GM20431 (cell line): Measurements from ENCODE around the gene SLC18A3.

ENCODE experiments used
- in situ Hi-C: fragments of 300-500 bp; cut with MseI, MboI; formaldehyde crosslinking; loops from one replicate; pipeline ENCODE4 v1.15.0; 2020; ENCODE audit warnings: low sequenced_read_pairs; ENCODE audit not compliant: unreplicated experiment

The SLC18A3 gene

DNA sequence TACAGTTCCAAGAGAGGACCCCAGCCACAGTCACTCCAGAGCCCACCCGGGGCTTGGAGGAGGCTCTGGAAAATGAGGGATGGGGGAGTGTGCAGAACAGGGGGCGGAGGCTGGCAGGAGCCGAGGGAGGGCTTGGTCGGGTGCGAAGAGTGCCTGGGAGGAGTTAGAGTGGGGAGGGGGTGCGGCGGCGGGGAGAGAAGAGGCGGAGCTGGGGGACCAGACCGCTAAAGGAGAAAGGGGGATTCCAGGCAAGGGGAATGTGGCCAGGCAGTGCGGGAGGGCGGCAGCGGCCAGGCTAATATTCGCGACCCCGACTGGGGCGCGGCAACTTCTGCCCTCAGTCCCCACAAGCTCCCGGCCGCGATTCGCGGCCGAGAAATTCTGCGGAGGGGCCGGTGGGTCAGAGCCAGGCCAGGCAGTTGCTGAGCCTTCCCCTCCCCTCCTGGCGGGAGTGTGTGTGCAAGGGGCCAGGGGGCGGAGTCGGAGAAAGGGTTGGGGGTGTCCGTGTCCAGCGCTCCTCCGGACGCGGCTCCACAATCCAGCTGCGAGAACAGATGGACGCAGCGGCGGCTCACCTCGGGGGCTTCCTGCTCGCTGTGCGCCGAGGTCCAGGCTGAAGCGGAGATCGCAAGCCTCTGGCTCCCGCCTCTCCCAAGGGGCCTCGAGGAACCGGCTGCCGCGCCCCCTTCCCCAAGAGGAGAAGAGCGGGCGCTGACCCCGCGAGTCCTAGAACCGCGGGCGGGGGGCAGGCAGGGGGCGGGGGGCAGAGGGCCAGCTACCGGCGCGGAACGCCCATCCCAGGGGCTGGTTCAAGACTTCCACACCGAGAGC lies 612 bp upstream of the SLC18A3 start:
- in situ Hi-C loops = no loop called here

DNA sequence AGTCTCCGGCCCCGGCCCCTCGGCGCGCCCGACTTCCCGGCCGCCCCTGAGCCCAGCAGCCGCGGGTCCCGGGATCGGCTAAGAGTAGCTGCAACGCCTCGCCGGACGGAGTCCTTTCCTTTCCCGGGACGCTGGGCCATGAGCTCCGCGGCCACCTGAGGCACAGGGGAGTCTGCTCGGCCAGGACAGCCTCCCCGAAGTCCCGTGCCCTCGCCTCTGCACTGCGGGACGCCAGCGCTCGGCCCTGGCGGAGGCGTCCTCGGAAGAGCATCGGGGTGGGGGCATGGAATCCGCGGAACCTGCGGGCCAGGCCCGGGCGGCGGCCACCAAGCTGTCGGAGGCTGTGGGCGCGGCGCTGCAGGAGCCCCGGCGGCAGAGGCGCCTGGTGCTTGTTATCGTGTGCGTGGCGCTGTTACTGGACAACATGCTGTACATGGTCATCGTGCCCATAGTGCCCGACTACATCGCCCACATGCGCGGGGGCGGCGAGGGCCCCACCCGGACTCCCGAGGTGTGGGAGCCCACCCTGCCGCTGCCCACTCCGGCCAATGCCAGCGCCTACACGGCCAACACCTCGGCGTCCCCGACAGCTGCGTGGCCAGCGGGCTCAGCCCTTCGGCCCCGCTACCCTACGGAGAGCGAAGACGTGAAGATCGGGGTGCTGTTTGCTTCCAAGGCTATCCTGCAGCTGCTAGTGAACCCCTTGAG lies 502 bp downstream of the SLC18A3 start:
- in situ Hi-C loops = no loop called here

DNA sequence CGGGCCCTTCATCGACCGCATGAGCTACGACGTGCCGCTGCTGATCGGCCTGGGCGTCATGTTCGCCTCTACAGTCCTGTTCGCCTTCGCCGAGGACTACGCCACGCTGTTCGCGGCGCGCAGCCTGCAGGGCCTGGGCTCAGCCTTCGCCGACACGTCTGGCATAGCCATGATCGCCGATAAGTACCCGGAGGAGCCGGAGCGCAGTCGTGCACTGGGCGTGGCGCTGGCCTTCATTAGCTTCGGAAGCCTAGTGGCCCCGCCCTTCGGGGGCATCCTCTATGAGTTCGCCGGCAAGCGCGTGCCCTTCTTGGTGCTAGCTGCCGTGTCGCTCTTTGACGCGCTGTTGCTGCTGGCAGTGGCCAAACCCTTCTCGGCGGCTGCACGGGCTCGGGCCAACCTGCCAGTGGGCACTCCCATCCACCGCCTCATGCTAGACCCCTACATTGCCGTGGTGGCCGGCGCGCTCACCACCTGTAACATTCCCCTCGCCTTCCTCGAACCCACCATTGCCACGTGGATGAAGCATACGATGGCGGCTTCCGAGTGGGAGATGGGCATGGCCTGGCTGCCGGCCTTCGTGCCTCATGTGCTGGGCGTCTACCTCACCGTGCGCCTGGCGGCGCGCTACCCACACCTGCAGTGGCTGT lies 1.2 kb downstream of the SLC18A3 start:
- in situ Hi-C loops = no loop called here

DNA sequence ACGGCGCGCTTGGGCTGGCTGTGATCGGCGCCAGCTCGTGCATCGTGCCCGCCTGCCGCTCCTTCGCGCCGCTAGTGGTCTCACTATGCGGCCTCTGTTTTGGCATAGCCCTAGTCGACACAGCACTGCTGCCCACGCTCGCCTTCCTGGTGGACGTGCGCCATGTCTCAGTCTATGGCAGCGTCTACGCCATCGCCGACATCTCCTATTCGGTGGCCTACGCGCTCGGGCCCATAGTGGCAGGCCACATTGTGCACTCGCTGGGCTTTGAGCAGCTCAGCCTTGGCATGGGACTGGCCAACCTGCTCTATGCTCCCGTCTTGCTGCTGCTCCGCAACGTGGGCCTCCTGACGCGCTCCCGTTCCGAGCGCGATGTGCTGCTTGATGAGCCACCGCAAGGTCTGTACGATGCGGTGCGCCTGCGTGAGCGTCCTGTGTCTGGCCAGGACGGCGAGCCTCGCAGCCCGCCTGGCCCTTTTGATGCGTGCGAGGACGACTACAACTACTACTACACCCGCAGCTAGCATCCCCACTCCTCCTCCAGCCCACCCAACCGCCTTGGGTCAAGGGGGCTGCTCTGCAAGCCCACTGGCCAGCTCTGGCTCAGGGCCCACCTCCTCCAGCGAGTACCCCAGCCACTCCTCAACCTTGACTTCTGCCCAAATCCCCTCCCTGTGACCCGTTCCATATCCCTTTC lies 1.9 kb downstream of the SLC18A3 start:
- in situ Hi-C loops = no loop called here

DNA sequence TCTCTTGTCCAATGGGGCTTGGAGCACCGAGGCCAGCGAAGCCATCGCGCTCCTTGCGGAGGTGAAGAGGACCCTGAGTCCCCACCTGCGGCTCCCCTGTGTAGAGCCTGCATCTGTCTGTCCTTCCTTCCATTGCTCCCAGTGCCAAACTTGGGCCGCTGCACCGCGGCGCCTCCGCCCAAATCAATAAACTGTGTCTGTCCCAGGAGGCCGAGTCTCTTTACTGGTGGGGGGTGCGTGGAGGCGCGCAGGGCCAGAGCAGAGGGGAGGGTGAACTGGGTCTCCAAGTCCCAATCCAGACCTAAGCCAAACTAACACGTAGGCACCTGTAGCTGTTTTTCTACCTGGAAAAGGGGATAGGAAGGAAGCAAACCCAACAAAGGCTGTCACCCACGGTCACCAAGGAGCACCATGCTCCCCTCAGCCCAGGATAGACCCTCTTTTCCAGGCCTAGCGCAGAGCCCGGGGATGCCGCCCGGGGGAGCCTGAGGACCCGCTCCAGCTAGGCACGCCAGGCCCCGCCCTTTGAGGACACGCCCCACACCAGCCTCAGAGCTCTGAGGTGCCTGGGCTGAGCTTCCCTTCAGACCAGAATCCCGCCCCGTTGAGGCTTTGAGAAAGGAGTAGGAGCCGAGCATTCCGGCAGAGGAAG lies 2.5 kb downstream of the SLC18A3 start:
- in situ Hi-C loops = no loop called here

DNA sequence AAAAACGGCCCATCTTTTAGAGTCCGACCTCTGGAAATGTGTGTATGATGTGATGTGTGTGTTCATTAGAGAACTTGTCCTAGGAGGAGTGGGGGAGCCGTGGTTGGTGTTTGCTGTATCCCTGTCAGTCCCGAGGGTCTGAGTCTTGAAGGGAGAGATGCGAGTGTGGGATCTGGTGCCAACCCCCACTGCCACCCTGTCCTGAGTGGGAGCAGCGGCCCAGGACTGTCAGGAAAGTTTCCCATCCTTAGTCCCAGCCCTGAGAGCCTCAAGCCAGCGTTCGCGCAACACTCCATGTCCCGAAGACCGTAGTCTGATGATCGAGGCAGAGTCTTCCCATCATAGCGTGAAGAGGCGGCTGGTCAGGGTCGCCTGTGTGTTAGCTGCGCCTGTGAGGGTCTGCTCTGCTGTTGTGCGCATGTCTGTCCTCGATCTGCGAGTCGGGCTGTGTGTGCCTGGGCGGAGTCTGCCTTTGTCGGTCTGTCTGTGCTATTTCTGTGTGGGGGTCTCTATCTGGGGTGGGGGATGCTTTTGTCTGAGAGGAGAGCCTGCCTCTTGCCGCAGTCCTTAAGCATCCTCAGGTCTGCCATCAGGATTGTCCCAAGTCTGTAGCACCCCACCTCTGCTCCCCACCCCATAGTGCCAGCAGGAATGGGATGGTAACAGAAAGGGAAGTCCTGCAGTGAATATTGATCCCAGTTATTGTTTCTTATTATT lies 3.2 kb downstream of the SLC18A3 start:
- in situ Hi-C loops = no loop called here

DNA sequence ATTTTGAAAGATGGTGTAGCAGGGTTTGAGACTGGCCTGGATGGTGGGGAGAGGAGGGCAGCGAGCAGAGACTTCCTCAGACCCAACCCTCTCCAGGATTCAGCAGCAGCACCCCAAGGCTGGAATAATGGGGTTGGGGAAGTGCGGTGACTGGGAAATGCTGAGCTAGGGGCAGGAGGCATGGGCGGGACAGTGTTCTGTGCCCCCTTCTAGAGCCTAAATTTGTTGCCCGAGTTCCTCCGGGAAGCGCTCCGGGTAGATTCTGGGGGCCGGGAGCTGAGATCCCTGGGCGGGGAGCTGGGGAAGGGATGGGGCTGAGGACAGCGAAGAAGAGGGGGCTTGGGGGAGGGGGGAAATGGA lies 3.8 kb downstream of the SLC18A3 start, which contains the start of gene CHAT:
TSS of gene CHAT (plus strand) at position 156 of the 360 bp plus-strand sequence. CDS start at position 309, 153 bp downstream.
- in situ Hi-C loops = no loop called here

DNA sequence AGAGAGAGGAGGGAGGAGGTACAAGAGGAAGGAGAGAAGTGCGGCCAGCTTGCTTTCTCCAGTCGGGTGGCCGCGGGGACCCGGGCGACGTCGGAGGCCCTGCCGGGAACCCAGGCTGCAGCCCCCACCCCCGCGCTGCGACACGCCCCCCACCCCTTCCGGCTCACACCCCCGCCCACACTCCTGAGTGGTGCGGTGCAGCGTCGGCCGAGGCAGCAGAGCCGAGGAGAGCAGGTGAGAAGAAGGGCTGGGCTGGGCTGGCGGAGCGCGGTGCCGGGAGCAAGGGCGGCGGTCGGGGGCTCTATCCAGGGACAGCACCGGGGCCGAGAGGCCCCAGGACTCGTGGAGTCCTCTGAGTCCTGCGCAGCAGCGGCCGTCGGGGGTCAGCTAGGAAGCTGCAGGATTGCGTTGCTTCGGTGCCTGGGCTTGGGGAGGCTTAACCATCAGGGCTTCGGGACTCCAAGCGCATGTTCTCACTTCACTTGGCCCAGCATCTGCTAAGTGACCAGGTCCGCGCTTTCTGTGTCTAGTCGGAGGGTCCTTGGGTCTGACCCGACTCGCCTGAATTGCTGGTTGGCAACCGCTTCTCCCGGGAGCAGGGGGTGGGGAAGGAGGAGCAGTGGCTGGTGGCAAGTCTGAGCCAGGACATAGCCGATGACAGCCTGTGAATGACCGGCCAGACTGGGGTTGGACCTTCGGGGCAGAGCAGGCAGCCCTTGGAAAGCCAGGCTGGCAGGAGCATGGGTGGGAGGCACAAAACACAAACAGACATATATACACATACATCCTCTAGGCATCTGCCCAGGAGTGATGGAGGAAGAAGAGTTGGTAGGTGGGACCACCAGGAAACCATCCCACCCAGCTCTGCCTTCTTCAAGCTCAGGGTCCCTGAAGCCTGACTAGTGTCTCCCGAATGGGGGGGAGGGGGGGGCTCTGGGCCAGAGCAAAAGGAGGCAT lies 4.4 kb downstream of the SLC18A3 start:
- in situ Hi-C loops = no loop called here

DNA sequence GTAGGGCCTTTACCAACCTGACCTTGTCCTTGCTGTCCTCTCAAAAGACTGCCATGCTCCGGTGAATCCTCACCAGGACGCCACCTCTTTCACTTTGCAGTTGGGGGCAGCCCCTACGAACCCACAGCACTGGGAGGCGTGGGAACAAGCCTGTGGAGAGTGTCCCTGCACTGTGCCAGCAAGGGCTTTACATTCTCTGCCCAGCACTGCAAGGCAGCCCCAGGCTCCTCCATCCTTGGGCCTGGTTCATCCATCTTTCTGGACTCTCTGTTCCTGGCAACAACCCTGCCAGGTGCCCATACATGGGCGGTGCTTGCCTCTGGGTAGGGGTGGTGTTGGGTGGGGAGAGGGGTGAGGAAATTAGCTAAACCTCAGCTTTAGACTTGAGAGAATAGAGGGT lies 5.1 kb downstream of the SLC18A3 start:
- in situ Hi-C loops = no loop called here

DNA sequence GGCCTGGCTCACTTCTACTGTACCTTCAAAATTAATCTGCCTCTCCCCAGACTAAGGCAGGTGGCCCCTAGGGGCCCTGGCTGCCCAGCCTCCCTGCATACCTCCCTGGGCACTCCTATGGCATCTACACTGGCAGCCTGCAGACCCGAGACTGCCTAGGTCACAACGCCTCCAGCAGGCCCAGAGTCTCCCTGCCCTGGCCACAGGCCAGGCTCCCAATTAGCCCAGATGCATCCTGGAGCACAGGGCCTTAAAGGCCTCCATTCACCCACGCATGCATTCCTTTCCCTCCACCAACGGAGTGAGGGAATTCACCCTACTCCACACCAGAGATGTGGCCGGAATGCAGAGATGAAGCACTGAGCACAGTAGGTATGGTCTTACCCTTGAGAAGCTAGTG lies 5.6 kb downstream of the SLC18A3 start:
- in situ Hi-C loops = no loop called here

DNA sequence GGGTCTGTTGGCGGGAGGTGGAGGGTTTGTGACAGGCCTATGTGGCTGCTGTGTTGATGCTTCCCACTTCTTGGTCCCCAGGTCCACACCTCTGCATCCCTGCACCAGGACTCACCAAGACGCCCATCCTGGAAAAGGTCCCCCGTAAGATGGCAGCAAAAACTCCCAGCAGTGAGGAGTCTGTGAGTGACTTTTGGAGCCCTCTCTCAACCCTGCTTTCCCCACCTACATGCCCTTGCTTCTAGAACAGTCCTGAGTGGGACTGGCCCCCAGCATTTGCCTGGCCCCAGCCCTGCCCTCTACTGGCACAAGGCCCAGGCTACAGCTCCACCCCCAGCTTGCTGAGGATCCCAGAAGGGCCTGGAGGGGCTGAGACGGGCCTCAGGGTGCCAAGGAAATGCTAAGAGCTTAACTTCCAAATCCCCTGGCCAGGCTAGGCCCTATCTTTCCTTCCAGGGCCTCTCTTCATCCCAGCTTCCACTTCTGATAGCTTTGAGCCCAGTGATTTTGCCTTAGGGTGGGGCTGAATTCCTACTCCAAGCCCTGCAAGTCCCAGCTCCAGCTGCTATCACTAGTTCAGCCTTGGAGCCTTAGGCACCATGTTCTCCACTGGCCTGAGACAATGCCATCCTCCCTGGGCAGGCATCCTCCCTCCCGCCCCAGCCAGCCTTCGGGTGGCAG lies 6.5 kb downstream of the SLC18A3 start:
- in situ Hi-C loops = no loop called here

DNA sequence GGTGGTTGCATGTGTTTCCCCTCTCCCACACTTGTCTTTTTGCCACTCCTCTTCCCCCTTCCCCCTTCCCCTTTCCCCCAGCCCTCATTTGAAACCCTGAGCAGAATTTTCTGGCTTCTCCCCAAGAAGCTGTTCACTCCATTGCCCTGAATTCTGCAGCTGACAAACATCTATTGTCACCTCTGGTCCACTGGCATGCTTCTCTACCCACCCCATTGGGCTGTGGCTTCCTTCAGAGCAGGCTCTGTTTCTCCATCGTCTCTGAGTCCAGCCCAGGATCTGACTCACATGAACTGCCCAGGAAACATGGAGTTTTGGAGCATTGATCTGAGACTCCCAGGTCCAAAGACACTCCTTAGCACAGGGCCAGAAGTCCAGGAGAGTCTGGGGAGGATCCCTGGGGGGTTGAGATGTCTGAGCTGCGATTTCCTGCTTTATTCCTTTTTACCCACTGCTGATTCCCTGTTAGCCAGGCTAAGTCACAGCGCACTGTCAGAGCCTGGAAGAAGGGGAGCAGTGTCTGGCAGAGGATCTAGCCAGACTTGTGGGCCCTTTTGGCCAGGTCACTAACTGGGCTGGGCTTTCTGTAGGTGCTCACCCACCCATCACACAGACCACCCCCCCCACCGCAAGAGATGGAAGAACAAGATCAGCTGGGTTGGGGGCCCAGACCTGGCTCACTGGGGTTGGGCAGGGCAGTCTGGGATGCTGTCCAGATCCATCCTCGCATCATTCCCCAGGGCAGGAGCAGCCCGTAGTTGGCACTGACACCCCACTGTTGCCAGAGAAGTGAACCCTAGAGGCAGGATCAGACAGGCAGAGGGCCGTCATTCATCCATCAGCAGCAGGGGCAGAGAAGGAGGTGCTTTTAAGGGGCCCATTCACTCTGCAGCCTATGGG lies 7.3 kb downstream of the SLC18A3 start:
- in situ Hi-C loops = no loop called here

DNA sequence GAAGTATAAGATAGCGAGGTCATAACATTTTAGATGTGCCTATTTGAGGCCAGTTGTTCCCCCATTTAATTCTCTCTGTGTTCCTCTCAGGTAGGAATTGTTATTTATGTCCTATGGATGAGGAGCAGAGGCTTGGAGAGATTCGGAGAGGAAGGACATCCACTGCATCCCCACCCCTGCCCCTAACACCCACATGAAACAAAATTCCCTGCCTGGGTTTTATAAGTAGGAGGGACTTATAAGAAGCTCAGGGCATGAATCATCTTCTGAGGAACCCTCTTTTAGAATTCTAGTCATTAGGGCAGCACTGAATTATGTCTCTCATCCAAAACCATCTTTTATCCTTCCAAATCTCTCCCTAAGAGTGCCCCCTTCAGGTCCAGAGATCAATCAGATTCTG lies 8.7 kb downstream of the SLC18A3 start:
- in situ Hi-C loops = no loop called here

DNA sequence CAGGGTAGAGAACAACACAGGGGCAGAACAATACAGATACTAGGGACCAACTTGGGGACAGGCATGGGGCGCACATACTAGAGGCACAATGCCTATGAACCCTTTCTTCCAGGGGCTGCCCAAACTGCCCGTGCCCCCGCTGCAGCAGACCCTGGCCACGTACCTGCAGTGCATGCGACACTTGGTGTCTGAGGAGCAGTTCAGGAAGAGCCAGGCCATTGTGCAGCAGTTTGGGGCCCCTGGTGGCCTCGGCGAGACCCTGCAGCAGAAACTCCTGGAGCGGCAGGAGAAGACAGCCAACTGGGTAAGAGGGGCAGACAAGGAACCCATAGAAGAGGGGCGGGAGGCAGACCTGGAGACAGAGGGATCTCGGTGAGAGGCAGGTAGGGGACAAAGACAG lies 9.5 kb downstream of the SLC18A3 start:
- in situ Hi-C loops = no loop called here

DNA sequence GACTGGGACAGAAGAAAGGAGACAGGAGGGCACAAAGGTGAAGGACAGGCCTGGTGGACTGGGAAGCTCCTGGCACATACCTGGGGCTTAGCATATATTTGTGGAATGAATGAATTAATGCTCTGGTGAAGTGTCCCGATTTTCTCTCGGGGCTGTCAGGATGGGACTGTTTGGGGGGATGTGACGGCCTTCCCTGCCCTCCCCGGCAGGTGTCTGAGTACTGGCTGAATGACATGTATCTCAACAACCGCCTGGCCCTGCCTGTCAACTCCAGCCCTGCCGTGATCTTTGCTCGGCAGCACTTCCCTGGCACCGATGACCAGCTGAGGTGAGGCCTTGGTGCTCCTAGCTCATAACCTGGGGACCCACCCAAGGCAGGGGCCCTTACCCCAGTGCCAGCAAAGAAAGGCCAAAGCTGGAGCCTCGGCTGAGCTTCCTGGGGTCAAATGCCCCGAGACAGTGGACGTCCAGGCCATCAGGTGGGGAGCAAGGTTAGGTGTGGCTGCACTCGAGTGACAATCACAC lies 10.2 kb downstream of the SLC18A3 start:
- in situ Hi-C loops = no loop called here

DNA sequence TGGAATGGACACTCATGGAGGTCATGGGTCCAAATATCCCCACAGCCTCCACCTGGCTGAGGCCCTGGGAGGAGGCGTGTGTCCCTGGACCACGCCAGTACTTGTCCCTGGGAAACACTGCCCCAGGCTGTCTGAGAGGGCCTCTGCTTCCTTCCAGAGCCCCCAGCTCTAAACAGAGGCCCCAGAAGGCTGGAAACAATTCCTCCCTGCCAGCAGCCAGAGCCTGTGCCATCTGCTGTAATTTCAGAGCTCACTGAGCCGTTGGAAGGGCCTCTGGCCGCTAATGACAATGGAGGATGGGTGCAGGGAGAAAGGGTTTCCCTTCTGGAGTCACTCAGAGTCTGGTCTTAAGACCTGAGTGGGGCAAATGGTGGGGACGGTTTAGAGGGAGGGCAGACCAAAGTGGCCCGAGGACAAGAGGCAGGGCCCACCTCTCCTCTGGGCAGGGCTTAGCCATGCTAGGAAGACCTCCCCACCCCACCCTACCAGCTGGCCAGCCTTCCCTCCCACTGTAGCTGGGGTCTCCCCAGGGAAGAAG lies 10.8 kb downstream of the SLC18A3 start:
- in situ Hi-C loops = no loop called here
